Renal cortex interstitium (tissue), 11 donors: ENCODE results near the gene KLHDC3. TPM values are rescaled to one million over a fixed set of nuclear protein-coding genes. Genes with fewer than 3 reads are reported as not detected.
"Not testable (repeated sequence)": the region's sequence is repeated elsewhere in the genome, so short reads cannot be mapped to it uniquely, and the experiment has no call there.

Experiments
- DNase-seq, 11 donors: peaks; one replicate each; pipeline ENCODE4 v3.0.0-alpha.2; 2013; ENCODE audit warnings: low read depth in 9 of 11, low spot score in 4 of 11; ENCODE audit errors: extremely low read depth in 1 of 11
- polyA plus RNA-seq, 3 donors: library from polyadenylated mRNA; unstranded; fragments of 120-200 nt; gene quantifications; one replicate each; pipeline ENCODE4 v1.2.1, GENCODE V29; 2013; ENCODE audit not compliant: insufficient read length in 3 of 3

Gene KLHDC3
- polyA plus RNA-seq, 3 donors = 91.7 to 104 (median 96.0) TPM

DNA sequence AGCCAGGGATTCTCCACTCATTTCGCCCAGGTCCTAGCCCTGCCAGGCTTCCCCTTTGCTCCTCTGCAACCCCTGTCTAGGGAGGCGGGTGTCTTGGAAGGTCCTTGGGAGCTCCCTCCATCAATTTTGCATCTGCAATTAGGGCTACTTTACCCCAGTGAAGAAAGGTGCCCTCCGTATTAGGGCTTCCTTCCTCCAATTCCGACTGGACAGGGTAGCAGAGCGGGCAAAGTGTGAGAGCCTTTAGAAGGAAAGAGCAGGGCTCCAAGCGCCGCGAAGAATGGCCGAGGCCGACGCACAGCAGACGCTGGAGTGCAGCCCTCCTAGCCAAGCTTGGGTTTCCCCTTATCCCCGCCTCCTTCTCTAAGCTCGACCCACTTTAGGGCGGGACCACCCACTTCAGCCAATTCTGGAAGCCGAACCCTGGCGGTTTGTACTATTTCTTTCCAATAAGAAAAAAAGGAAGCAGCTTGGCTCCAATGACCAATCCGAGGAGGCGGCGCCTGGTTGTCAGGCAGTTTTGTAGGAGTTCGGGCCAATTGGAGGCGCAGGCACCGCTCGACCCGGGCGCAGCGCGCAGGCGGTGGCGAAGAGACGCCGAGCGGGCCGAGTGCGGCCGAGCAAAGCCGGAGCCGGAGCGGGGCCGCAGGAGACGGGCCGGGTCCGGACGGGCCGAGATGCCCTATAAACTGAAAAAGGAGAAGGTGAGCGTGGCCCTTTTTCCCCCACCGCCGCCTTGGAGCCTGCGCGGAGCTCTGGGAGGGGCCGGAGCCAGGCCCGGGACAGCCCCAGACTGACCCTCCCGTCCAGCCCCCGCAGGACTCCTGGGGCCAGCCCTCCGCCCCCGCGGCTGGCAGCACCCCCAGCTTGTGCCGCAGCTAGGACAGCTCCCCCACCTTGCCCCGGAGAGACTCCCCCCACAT lies 29.8 kb upstream of the KLHDC3 start, which contains the start of gene PPP2R5D:
TSS of gene PPP2R5D (plus strand) at position 570 of the 923 bp plus-strand sequence. CDS start at position 678, 108 bp downstream.
- peak; percentile 93 to 99 (median 95) for DNase-seq

DNA sequence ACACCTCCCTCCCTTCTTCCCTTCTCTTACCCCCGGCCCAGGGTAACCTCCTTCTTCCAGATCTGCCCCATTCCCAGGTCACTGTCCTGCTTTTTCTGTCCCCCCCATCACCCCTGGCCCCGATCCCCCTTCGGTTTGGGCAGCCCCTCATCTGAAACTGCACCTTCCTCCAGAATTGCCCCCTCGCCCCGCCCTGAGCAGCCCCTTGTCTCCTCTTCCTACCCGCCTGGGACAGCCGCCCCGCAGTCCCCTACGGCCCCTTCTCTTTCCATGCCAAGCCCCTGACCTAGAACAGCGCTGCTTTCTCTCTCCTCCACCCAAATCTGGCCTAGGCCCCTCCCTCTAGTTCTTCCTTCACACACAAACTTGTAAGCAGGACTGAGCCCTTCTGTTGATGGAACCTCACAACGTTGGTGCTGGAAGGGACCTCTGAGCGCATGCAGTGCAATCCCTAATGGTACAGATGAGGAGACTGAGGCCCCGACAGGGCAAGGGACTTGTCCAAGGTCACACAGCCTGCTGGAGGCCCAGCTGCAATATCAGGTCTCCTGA lies 29.0 kb upstream of the KLHDC3 start:
- DNase-seq = no peak

DNA sequence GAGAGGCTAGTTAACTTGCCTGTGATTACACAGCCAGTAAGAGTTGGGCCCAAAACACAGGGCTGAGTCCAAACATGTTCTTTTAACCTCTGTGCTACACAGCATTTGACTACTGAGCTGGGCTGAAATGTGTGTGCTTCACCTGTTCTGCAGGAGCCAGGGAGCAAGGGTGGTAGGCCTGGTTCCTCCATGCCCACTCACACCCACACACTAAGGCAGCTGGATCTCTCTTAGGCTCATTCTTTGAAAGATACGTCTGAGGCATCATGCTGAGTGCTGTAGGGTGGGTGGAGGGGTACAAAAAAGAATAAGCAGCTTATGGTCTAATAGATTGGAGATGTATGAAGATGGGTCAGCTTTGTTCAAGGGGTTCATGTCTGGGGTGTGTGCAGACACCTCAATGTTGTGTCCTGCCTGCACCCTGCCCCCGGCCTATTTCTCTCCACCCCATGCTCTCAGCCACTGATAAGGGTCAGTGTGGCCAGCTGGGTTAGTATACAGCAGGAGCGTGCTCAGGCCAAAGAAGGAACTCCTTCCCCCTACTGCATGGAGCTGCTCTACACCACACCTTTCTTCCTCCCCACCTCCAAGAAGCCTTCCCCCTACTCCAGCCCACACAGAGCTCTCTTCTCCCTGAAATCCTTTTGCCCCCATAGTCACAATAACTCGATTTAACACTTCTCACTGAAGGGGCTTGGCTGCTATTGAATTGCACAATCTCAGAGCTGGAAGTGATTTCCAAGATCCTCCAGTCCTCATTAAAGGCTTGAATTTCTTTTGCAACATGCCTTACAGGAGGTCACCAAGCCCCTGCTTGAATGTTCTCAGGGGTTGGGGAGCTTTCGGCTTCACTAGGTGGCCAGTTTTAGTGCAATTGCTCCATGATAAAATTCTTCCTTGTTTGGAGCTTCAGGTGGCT lies 26.3 kb upstream of the KLHDC3 start:
- no peak for DNase-seq

DNA sequence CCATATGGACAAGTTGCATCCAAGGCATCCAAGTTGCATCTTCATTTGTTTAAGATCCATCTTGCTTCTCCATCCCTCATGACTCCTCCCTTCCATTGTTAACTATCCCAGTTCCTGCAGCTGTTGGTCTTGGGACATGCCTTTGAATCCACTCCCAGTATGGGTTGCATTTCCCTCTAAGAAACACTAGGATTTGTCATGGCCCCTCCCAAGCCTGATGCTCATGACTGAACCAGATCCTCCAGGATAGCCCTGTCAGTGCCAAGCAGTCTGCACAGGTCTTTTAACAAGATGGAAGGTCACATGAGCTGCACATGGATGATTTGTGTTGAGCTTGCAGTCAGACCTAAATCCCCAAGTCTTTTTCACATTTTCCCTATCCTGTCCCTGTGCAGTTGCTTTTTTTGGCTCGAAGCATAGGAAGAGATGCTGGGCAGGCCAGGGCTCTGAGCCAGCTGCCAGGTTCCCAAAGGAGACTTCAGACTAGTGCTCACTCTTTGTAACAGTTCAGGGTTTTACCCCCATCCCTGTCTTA lies 25.5 kb upstream of the KLHDC3 start:
- DNase-seq = no peak

DNA sequence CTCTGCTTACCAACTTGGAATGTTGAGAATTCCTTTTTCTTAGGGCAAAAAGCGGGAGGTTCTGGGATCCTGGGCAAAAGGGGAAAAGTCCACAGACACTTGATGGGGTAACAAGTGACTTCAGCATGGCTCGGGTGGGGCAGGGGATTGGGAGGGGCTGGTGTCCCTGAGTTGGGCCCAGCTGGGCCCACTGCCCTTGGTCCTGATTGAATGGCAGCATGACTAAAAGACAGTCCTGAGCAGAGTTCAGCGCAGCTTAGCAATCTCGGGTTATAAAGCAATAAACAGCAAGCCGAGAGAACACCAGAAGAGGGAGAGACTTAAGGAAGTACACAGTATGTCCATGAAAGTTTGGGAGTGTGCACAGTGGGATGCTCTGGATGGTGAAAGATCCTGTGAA lies 24.1 kb upstream of the KLHDC3 start:
- no peak for DNase-seq

DNA sequence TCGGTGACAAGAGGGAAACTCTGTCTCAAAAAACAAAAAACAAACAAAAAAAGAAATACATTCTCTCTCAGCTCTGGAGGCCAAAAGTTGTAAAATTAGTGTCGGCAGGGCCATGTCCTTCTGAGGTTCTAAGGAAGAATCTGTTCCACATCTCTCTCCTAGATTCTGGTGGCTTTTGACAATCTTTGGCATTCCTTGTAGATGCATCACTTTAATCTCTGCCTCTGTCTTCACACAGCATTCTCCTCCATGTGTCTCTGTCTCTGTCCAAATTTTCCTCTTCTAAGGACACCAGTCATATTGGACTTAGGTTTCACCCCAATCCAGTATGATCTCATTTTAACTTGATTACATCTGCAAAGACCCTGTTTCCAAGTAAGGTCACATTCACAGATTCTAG lies 20.6 kb upstream of the KLHDC3 start:
- DNase-seq = no peak

DNA sequence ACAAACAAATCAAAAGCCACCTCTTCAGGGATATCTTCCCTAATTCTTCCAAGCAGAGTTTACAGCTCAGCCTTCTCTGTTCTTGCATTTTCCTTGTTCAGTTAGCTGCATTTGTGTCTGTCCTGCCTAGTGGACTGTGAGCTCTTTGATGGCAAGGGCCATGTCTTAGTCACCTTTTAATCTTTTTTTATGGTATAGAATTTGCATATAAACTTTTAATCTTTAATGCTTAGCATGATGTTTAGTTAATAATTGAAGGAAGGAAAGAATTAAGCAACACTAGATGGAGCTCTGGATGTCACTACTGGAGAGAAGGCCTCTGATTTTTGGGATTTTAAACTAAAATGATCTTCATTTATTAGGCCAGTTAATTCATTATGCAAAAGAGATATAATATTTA lies 17.5 kb upstream of the KLHDC3 start:
- no peak for DNase-seq

DNA sequence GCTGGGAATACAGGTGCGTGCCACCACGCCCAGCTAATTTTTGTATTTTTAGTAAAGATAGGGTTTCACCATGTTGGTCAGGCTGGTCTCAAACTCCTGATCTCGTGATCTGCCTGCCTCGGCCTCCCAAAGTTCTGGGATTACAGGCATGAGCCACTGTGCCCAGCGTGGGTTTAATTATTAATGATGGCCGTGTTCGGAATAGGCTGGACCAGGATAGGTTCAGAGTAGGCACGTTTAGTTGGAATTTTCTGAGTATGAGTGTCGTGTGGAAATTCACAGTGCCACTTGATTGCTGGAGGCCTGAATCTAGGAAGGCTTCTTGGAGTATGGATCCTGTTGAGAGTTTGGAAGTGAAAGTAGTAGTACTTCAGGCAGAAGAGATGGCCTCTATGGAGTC lies 15.8 kb upstream of the KLHDC3 start:
- not testable (repeated sequence) for DNase-seq

DNA sequence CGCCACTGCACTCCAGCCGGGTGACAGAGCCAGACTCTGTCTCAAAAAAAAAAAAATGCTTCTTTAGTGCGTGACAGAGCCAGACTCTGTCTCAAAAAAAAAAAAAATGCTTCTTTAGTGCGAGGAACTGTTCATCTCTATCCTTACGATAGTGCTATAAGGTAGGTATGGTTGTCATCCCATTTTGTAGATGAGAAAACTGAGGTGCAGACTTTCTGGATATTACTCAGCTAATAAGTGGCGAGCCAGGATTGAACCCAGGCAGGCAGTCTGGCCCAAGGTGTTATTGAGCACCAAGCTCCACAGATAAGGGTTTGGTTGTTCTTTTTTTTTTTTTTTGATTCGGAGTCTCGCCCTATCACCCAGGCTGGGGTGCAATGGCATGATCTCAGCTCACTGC lies 12.2 kb upstream of the KLHDC3 start:
- no peak for DNase-seq

DNA sequence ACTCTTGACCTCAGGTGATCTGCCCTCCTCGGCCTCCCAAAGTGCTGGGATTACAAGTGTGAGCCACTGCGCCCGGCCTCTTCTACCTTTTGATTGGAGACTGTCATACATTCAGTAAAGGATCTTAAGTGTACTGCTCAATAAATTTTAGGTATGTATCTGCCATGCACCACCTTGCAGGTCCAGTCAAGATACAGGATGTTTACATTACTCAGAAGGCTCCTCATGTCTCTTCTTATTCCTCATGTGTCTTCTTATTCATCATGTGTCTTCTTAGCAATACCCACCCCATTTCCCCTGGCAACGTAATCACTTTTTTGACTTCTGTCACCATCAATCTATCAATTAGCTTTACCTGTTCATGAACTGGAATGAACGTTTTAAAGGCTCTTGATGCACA lies 8.2 kb upstream of the KLHDC3 start:
- no peak for DNase-seq

DNA sequence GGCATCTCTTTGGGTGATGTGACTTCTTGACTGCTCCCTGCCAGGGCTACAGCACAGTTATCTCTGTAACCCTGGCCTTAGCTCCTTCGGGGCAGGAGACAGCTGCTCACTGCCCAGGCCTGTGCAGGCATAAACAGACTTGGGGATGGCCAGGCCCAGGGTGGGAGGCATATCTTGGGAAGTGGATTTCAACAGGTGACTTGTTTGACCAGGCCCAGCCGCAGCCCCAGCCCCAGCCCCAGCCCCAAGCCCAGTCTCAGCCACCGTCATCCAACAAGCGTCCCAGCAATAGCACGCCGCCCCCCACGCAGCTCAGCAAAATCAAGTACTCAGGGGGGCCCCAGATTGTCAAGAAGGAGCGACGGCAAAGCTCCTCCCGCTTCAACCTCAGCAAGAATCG lies 7.8 kb upstream of the KLHDC3 start:
- DNase-seq = no peak

DNA sequence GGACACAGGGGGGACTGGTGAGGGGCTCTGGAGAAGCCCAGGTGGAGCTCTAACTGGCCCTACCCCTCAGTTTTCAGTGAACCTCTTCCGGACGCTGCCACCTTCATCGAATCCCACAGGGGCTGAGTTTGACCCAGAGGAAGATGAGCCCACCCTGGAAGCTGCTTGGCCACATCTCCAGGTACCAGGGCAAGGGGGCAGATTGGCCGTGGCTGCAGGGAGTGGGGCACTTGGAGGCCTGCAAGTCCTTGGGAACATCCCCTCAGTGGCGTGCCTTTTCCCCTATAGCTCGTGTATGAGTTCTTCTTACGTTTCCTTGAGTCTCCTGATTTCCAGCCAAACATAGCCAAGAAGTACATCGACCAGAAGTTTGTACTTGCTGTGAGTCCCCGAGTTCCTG lies 6.9 kb upstream of the KLHDC3 start:
- no peak for DNase-seq

DNA sequence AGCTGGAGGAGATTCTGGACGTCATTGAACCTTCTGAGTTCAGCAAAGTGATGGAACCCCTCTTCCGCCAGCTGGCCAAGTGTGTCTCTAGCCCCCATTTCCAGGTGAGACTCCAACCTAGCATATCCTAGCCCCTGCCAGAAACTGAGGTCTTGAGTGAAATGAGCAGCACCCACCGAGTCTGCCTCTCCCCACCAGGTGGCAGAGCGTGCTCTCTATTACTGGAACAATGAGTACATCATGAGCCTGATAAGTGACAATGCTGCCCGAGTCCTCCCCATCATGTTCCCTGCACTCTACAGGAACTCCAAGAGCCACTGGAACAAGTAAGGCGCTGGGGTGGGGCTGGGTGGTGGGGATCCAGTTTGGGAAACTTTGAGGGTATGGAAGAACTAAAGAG lies 4.9 kb upstream of the KLHDC3 start:
- peak in 1 of 11 donors; percentile 5 for DNase-seq

DNA sequence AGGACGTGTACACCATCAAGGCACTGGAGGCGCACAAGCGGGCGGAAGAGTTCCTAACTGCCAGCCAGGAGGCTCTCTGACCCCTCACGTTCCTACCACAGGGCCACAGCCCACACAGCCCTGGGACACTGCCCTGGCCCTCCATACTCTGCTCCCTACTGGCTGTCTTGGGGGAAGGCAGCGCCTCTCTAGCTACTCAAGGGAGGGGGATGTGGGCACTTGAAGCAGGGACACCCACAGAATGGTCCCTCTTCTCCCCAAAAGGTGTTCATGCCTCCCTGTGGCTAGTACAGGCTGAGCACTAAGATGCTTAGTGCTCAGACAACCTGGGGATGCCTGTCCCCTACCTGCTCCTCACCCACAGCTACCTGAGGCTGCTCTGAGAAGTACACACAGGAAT lies 2.8 kb upstream of the KLHDC3 start:
- DNase-seq = no peak

DNA sequence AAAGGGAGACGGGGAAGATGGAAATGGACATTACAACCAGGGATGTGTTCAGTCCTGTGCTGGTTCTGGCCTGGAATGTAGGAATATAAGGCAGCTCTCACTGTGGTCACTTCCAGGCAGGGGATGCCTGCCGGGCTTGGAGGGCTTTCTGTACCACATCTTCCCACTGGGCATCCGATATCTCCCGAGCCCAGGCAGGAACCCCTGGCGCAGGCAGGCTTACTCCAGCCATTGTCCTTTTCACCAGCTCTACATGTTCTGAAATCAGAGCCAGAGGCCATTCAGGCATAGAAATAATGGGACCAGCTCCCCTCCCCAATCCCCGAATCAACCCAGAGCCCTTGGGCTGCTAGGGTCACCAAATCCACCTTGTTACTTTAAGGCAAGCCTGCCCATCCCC lies 1.7 kb upstream of the KLHDC3 start:
- DNase-seq = no peak

DNA sequence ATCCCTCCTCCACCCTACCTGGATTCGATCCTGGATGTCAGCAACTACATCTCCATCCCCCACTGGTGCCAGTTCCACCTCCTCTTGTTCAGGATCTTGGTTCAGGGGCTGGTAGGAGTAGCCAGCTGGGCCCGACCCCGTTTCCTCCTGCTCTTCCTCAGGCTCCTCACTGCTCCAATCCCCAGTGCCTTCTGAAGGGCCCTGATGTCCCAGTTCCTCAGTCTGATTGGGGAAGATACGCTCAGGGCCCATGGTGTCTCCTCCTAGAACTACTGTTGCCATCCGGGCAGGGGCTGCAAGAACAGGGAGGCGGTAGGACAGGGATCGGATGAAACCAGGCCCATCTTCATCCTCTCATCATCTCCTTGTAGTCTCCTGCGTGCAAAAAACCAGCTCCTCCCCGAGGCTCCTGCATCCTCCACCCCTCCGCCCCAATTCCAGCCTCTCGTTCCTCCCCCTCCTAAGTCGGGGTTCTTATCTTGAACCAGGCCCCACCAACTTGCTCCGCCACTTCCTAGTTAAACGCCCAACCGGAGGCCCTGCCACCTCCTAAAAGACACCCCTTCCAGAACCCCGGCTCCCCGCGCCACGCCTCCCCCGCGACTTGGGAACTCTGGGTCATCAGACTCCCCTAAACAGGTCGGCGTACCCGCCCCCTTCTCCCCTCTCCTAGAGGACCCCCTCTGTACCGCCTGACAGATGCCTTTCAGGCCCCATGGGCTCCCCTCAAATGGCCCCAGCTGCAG lies 779 bp upstream of the KLHDC3 start:
- no peak for DNase-seq

DNA sequence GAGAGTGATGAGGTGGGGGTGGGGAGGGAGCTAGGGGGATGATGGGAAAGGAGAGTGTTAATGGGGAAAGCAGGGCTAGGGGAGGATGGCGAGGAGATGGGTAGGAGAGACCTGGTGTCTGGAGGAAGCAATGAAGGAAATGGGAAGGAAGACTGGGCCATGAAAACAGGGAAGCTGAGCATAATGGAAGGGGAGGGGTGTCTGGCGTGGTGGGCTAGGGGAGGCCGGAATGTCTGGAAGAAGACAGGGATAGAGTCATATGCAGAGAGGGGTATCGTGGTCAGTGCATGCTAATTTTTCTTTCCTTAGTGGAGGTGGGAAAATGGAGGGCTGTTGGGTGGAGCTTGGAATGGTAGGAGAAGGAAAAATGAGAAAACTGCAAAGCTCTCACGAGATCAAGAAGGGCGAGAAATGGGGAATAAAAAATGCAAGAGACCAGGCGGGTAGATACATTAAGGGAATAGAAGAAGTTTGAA lies 423 bp downstream of the KLHDC3 start:
- no peak for DNase-seq

DNA sequence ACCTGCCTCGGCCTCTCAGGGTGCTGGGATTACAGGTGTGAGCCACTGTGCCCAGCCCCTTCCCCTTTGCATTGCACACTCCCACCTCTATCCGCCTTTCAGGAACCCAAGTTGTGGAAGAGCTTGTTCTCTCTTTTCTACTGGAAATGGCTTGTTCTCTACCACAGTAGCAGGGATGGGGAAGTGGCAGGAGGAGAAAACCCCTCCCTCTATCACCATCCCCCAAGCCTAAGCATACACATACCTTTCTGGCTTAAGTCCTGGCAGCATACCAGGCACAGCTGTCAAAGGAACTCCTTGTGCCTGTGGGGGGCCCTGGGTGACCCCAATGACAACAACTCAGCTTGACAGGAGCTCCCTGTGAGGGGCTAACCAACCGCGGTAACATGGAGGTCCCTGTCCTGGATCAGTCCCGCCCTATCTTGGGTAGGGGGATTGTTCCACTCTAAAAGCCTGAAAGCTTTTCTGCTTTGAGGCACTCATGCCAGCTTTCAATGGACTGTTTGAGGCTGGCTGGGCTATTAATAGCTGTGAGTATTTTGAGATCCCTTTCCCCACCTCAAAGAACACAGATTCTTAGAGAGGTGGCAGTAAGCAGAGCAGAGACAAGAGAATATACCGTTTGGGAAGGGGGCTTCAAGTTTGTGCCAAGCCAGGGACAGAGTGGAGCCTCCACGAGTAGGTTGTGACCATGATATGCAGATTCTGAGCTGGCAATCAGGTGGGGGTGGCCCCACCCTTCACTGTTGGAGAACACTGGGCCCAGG lies 2.3 kb downstream of the KLHDC3 start:
- DNase-seq = no peak
